ENCODE results near the gene RO60.

Gene RO60

DNA sequence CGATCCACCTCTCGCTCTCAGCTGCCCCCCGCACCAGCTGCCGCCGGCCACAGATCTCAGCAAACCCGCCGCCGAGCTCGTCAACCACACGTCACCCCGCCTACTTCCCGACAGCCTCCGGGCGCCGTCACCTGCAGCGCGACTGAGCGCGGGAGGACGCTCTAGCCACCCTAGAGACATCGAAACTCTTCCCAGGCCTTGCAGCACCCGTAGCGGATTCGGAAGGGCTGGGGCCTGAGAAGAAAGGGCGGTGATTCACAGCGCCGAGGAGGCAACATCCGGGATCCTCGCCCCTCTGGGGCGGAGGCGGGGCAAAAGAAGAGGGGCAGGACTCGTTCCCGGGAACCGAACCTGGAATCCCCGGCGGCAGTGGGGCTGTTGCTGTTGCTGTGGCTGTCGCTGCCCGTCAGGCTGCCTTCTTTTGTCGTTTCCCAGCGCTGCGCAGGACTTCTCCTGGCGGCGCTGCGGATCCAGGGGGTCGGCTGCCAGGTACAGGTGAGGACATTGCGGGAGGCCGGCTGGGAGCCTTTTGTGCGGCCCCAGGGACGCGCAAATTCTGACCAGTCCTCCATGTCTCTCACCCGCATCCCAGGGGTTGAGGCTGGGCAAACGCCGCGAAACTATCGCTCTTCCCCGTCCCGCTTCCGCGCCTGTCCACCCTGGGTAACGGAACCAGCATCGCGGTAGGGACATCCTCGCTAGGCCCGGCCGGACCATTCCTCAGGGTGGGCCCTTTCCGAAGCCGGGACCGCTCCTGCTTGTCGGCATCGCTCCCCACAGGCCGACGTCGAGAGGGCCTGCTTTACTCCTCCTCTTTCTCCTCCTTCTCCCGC lies at the start of gene RO60, which contains the start of gene UCHL5:
TSS of gene RO60 (plus strand) at position 331 of the 833 bp plus-strand sequence. CDS start 9,443 bp downstream, outside the sequence.
TSS of gene UCHL5 (minus strand) at position 79 of the 833 bp plus-strand sequence. CDS start 100 bp downstream, outside the sequence.
- peak; percentile 94 for DNase-seq (ENCODE audit: extremely low read depth, low read depth)
- H3K4me3 ChIP-seq (replicated peaks; ENCODE audit: low read depth, low read length): peak within 1 kb of the TSS; percentile 95
- no peak for TF ChIP-seq CTCF (IDR thresholded peaks at IDR 0.05; ENCODE audit: low read depth, low read length, missing control alignments)

DNA sequence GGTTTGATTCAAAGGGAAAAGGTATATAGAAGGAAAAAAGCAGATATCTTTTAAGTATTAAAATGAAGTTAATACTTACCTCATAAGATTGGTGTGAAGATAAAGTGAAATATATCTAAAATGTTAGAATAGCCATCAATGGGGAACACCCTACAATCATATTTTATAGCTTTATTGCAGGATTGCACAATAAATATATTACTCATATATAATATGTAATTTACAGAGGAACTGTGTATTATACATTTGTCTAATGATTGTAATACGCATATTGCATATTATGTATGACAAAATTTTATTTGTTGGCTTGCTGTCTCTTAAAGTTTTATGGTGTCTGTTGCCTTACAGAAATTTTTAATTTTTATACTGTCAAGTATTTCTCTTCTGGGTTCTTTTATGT lies 48.0 kb upstream of the RO60 start:
- TF ChIP-seq CTCF (IDR thresholded peaks at IDR 0.05; ENCODE audit: low read depth, low read length, missing control alignments): no peak
- H3K4me3 ChIP-seq (replicated peaks; ENCODE audit: low read depth, low read length): no peak overlapping the region
- DNase-seq (ENCODE audit: extremely low read depth, low read depth): no peak

DNA sequence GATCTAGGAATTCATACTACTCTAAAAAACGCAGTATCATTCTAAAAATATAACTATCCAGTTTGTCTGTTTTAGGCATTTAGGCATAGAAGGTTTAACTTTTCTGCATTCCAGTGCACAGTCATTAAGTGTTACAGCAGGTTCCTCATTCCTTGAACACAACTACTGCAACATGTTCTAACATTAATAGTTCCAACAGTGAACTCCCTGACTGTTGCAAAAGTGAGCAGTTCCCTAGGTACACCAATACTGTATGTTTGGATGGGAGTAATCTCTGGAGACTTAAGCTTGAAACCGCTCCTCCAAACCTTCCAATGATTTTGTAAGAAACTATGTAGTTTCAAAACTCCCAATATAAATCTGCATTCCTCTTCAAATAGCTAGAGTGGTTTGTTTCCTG lies 46.4 kb upstream of the RO60 start:
- no peak for TF ChIP-seq CTCF (IDR thresholded peaks at IDR 0.05; ENCODE audit: low read depth, low read length, missing control alignments)
- DNase-seq (ENCODE audit: extremely low read depth, low read depth): no peak
- H3K4me3 ChIP-seq (replicated peaks; ENCODE audit: low read depth, low read length): no peak overlapping the region

DNA sequence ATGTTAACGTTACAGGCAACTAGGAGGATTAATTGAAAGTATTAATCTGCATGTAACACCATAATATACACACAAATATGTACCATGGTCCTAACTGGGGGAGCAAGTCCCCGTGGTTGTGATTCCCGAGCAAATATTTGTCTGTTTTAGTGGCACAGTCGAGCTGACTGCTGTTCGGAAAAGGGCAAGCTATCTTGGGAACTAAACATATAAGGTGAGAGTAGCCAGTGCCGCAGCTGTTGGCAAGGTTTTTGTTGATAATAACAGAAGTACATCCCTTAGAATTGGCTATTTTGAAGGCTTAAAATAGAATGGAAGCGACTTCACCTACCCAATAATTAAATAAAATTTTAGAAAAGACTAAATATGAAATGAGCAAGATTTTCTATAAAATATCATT lies 45.7 kb upstream of the RO60 start:
- H3K4me3 ChIP-seq (replicated peaks; ENCODE audit: low read depth, low read length): no peak overlapping the region
- no peak for DNase-seq (ENCODE audit: extremely low read depth, low read depth)
- no peak for TF ChIP-seq CTCF (IDR thresholded peaks at IDR 0.05; ENCODE audit: low read depth, low read length, missing control alignments)

- H3K4me3 ChIP-seq (replicated peaks; ENCODE audit: low read depth, low read length): no peak overlapping the region
- DNase-seq (ENCODE audit: extremely low read depth, low read depth): no peak
- no peak for TF ChIP-seq CTCF (IDR thresholded peaks at IDR 0.05; ENCODE audit: low read depth, low read length, missing control alignments)
These were observed 45.0 kb upstream of the RO60 start for GRCh38 chr1:193014400-193014799.

DNA sequence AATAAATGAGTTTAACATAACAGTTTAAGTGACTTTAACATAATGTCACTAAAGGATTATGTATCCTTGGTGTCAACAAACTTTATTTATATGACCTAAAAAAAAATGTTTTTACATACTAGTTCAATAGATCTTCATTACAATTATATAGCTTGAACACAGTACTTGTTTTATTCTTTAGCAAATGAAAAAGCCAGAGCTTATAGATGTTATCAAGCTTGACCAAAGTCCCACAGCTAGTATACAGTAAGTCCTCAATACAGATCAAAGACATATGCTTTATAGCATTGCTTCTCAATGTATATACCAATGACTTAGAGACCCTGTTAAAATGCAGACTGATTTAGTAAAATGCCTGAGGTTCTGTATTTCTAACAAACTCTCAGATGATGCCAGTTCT lies 42.6 kb upstream of the RO60 start:
- no peak for TF ChIP-seq CTCF (IDR thresholded peaks at IDR 0.05; ENCODE audit: low read depth, low read length, missing control alignments)

More for the DNA sequence above, 42.6 kb upstream of the RO60 start:
- no peak overlapping the region for H3K4me3 ChIP-seq (replicated peaks; ENCODE audit: low read depth, low read length)
- DNase-seq (ENCODE audit: extremely low read depth, low read depth): no peak

Data from HFF-Myc (cell line).